Spleen (tissue), 7 donors: ENCODE measurements around the gene SNAPC2.

Experiments
- CTCF ChIP-seq, 11 experiments: fragments of 200-600 bp in 7 of 11; fragments of 450-650 bp in 4 of 11; sonication (generic) in 4 of 11; IDR thresholded peaks in 8 of 11; conservative IDR thresholded peaks in 3 of 11; 1 replicate in 7 of 11; 2 replicates in 4 of 11; pipeline versions ENCODE4 v1.4.0 to v1.8.0; 2016 to 2021; ENCODE audit warnings: antibody characterized with exemption in 11 of 11, inconsistent platforms in 4 of 11, mild to moderate bottlenecking in 1 of 11
- POLR2A ChIP-seq, 3 donors: fragments of 450-650 bp; IDR thresholded peaks; one replicate each; pipeline ENCODE4 v1.5.1; 2017; ENCODE audit warnings: antibody characterized with exemption in 3 of 3, mild to moderate bottlenecking in 1 of 3
- donor health status: DM: no; HTN: no; CAD: no; lungs with moderate emphysema.
- donor health status: DM: no; HTN: no; CAD: no.
- donor health status: DM: no; HTN: no; CAD: no.

GRCh38 chr19:7921302-7921966 lies 1.3 kb downstream of the SNAPC2 start:
- no peak for TF ChIP-seq CTCF (IDR thresholded peaks at IDR 0.05 in 8 of 11, conservative IDR thresholded peaks at IDR 0.05 in 3 of 11)
- TF ChIP-seq POLR2A (IDR thresholded peaks at IDR 0.05), result no peak
